IMR-90 (cell line): ENCODE data around the gene ACAP2. TPM values are rescaled to one million over a fixed set of nuclear protein-coding genes. Genes with fewer than 3 reads are reported as not detected.

Source experiments
- ATAC-seq: fragments of 200-7000 bp; cut with Tn5 transposase; 2 replicates; pipeline ENCODE4 v1.9.1; 2020; ENCODE audit warnings: low read depth, mild to moderate bottlenecking, moderate library complexity
- BruUV-seq: library from RNA; stranded (reverse); fragments of 400-500 nt; replicated peaks from 2 replicates; lab custom pipeline; 2021; lab: Mats Ljungman, UMichigan
- CTCF ChIA-PET: fragments of 300-600 bp; formaldehyde crosslinking; extraction: SDS; loops from one replicate; lab custom pipeline; 2021; ENCODE audit warnings: antibody characterized with exemption; lab: Yijun Ruan, JAX
- POLR2A ChIA-PET: fragments of 300-600 bp; sonication (Branson Sonifier 250); formaldehyde crosslinking; loops from one replicate; lab custom pipeline; 2022; ENCODE audit warnings: antibody characterized with exemption; ENCODE audit not compliant: unreplicated experiment; lab: Charles Lee
- DNase-seq: peaks from one replicate; pipeline ENCODE4 v3.0.0; 2013
- H2AFZ ChIP-seq: replicated peaks from 2 replicates; pipeline ENCODE3; 2013; ENCODE audit warnings: low read length, mild to moderate bottlenecking; ENCODE audit not compliant: poor library complexity
- H2AK5ac ChIP-seq: 2 replicates; pipeline ENCODE4 v1.6.1; 2013; ENCODE audit warnings: low read depth, low read length, inconsistent platforms
- H2AK9ac ChIP-seq: replicated peaks from 2 replicates; pipeline ENCODE3; 2013; ENCODE audit warnings: mild to moderate bottlenecking, low read depth, low read length, moderate library complexity; ENCODE audit not compliant: poor library complexity
- H2BK120ac ChIP-seq: 2 replicates; pipeline ENCODE4 v1.6.1; 2013; ENCODE audit warnings: low read depth, low read length, inconsistent platforms
- H2BK15ac ChIP-seq: 3 replicates; pipeline ENCODE4 v1.6.1; 2013; ENCODE audit warnings: low read depth, low read length, inconsistent platforms
- H2BK20ac ChIP-seq: 2 replicates; pipeline ENCODE4 v1.6.1; 2013; ENCODE audit warnings: low read depth, mild to moderate bottlenecking, inconsistent platforms, low read length, moderate library complexity
- H2BK5ac ChIP-seq: 2 replicates; pipeline ENCODE4 v1.6.1; 2013; ENCODE audit warnings: mild to moderate bottlenecking, low read depth, low read length, inconsistent platforms; ENCODE audit not compliant: poor library complexity, severe bottlenecking
- H3K14ac ChIP-seq: replicated peaks from 2 replicates; pipeline ENCODE4 v1.6.1; 2013; ENCODE audit warnings: low read depth, low read length, inconsistent platforms
- H3K18ac ChIP-seq: 2 replicates; pipeline ENCODE4 v1.6.1; 2013; ENCODE audit warnings: low read depth, low read length, control low read depth
- H3K23ac ChIP-seq: 2 replicates; pipeline ENCODE4 v1.6.1; 2013; ENCODE audit warnings: low read depth, low read length, inconsistent platforms
- H3K27ac ChIP-seq: 2 replicates; pipeline ENCODE4 v1.5.1; 2013; ENCODE audit warnings: mild to moderate bottlenecking, control low read depth, low read length; ENCODE audit not compliant: insufficient read depth
- H3K27me3 ChIP-seq: 2 replicates; pipeline ENCODE4 v1.6.1; 2013; ENCODE audit warnings: low read length; ENCODE audit not compliant: control insufficient read depth, insufficient read depth
- H3K36me3 ChIP-seq: 2 replicates; pipeline ENCODE4 v1.6.1; 2013; ENCODE audit warnings: low read length, mixed read lengths; ENCODE audit not compliant: control insufficient read depth, insufficient read depth
- H3K4ac ChIP-seq: 2 replicates; pipeline ENCODE4 v1.6.1; 2013; ENCODE audit warnings: low read depth, low read length, inconsistent platforms
- H3K4me1 ChIP-seq: 2 replicates; pipeline ENCODE4 v1.6.1; 2013; ENCODE audit warnings: low read length, mixed read lengths; ENCODE audit not compliant: control insufficient read depth, insufficient read depth
- H3K4me2 ChIP-seq: 2 replicates; pipeline ENCODE4 v1.6.1; 2013; ENCODE audit warnings: low read depth, mild to moderate bottlenecking, control low read depth, low read length, moderate library complexity
- H3K4me3 ChIP-seq: 2 replicates; pipeline ENCODE4 v1.5.1; 2013; ENCODE audit warnings: low read depth, mild to moderate bottlenecking, control low read depth, low read length, moderate library complexity; ENCODE audit not compliant: insufficient read depth
- H3K56ac ChIP-seq: 2 replicates; pipeline ENCODE4 v1.6.1; 2013; ENCODE audit warnings: low read length, inconsistent platforms; ENCODE audit not compliant: insufficient read depth; ENCODE audit errors: extremely low read depth
- H3K79me1 ChIP-seq, 2 experiments: 2 replicates each; pipeline ENCODE4 v1.6.1; 2013; ENCODE audit warnings: low read length in 2 of 2, inconsistent platforms in 1 of 2, low read depth in 1 of 2
- H3K9ac ChIP-seq: 2 replicates; pipeline ENCODE4 v1.6.1; 2013; ENCODE audit warnings: low read depth, low read length, control low read depth
- H3K9me1 ChIP-seq: 2 replicates; pipeline ENCODE4 v1.6.1; 2013; ENCODE audit warnings: low read length, inconsistent platforms; ENCODE audit not compliant: insufficient read depth
- H3K9me3 ChIP-seq: 2 replicates; pipeline ENCODE4 v1.6.1; 2013; ENCODE audit warnings: low read length; ENCODE audit not compliant: control insufficient read depth, insufficient read depth
- H4K20me1 ChIP-seq: 2 replicates; pipeline ENCODE4 v1.6.1; 2013; ENCODE audit warnings: low read length, inconsistent platforms; ENCODE audit not compliant: insufficient read depth
- H4K5ac ChIP-seq: 2 replicates; pipeline ENCODE4 v1.6.1; 2013; ENCODE audit warnings: mild to moderate bottlenecking, low read depth, low read length, control low read depth
- H4K8ac ChIP-seq, 2 experiments: 2 replicates each; pipeline ENCODE4 v1.6.1; 2013; ENCODE audit warnings: low read depth in 2 of 2, low read length in 2 of 2, control low read depth in 1 of 2, inconsistent platforms in 1 of 2
- H4K91ac ChIP-seq: 2 replicates; pipeline ENCODE4 v1.6.1; 2013; ENCODE audit warnings: low read depth, low read length, inconsistent platforms; ENCODE audit not compliant: insufficient read depth
- BHLHE40 ChIP-seq: fragments of 150-350 bp; IDR thresholded peaks from 2 replicates; pipeline ENCODE4 v1.6.1; 2016; ENCODE audit warnings: mild to moderate bottlenecking, low read depth, low read length
- CTCF ChIP-seq: conservative IDR thresholded peaks from 2 replicates; pipeline ENCODE4 v1.5.1; 2012; ENCODE audit warnings: mild to moderate bottlenecking, low read depth, low read length, improper control_type of control experiment
- FOS ChIP-seq: fragments of 150-350 bp; IDR thresholded peaks from 2 replicates; pipeline ENCODE4 v1.6.1; 2016; ENCODE audit warnings: low read depth, low read length
- NFE2L2 ChIP-seq: fragments of 150-350 bp; IDR thresholded peaks from 2 replicates; pipeline ENCODE4 v1.6.1; 2016; ENCODE audit warnings: low read depth, mild to moderate bottlenecking, low read length
- RCOR1 ChIP-seq: IDR thresholded peaks from 2 replicates; pipeline ENCODE4 v1.6.1; 2012; ENCODE audit warnings: mild to moderate bottlenecking, low read length, improper control_type of control experiment; ENCODE audit not compliant: insufficient replicate concordance
- WGBS, 2 experiments: methylation state at CpG; one replicate each; pipeline versions ENCODE4 v1.1.5 to v1.1.7; 2013; ENCODE audit warnings: missing lambda C conversion rate in 2 of 2; ENCODE audit not compliant: insufficient read length in 1 of 2; ENCODE audit errors: extremely low coverage in 2 of 2; 5-methylcytosine and 5-hydroxymethylcytosine counted together
- dilution Hi-C: fragments of 300-500 bp; cut with HindIII; formaldehyde crosslinking; loops from one replicate; pipeline ENCODE4 v1.14.3; 2018; ENCODE audit warnings: low sequenced_read_pairs; ENCODE audit not compliant: unreplicated experiment
- in situ Hi-C: fragments of 300-500 bp; cut with MboI; formaldehyde crosslinking; loops from 3 replicates; pipeline ENCODE4 v1.14.3; 2019; ENCODE audit warnings: low sequenced_read_pairs, inconsistent platforms, mixed read lengths
- intact Hi-C: fragments of 100-400 bp; cut with micrococcal nuclease; formaldehyde crosslinking; loops from 2 replicates; pipeline ENCODE4 v1.10.0; 2022
- polyA plus RNA-seq, 3 experiments: library from polyadenylated mRNA; depleted of rRNA; stranded (reverse); fragments of >200 nt; gene quantifications; 2 replicates each; pipeline ENCODE4 v1.2.3, GENCODE V29; 2012; ENCODE audit warnings: low replicate concordance in 1 of 3
- total RNA-seq: library from RNA; depleted of rRNA; stranded (reverse); fragments of >200 nt; gene quantifications from 2 replicates; pipeline ENCODE4 v1.2.3, GENCODE V29; 2012

Gene ACAP2
- total and polyA plus RNA-seq, 2 of the 4 experiments (the other 2 are of a cell fraction): 11.9 to 35.1 TPM

DNA sequence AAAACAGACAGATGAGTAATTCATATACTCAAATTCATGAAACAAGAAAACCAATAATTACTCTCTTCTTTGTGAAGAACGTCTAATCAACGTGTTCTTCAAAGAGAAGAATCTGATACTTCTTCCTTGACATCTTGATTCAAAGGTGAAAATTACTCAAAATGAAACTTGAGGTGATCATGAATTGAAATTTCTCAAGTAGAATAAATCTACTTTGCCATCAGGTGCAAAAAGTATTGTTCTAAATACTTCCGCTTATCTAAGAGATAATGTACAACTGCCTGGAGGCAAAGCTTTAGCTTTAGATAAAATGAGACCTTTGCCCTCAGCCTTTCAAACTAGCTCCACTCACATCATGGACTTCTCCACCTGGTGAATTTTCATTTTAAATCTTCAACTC is 158.0 kb downstream of the ACAP2 start:
- peaks cover 8% of the 10 kb centered on the region for H3K4me1 ChIP-seq
- dilution Hi-C loops (no loop called here), intact Hi-C loops (no loop called here), in situ Hi-C loops (no loop called here)
- H3K9ac ChIP-seq: no peak overlapping the region
- no peak overlapping the region for H3K4me3 ChIP-seq
- H3K18ac ChIP-seq: no peak overlapping the region
- H2BK5ac ChIP-seq: no peak overlapping the region
- TF ChIP-seq NFE2L2 (no peak), BHLHE40 (no peak), FOS (no peak), RCOR1 (no peak), CTCF (no peak)
- no peak for ATAC-seq
- no peak overlapping the region for H3K23ac ChIP-seq
- no peak overlapping the region for H3K56ac ChIP-seq
- no peaks in the 10 kb centered on the region for H3K27me3 ChIP-seq
- H3K4me2 ChIP-seq: no peak overlapping the region
- ChIA-PET CTCF (interaction anchor here (1.8 kb wide), 1 partner anchor 14 kb away, joined by 8 read pairs; the partner anchor contains the start of gene XXYLT1), POLR2A (no interaction called here)
- H4K5ac ChIP-seq: no peak overlapping the region
- no peak overlapping the region for H2BK15ac ChIP-seq
- H4K8ac ChIP-seq: no peak overlapping the region
- H2BK120ac ChIP-seq: no peak overlapping the region
- H3K36me3 ChIP-seq: peaks cover 15% of the 10 kb centered on the region
- no peak overlapping the region for H4K91ac ChIP-seq
- H3K27ac ChIP-seq: no peak overlapping the region
- no peak for DNase-seq
- H2BK20ac ChIP-seq: no peak overlapping the region
- WGBS, 2 experiments: no CpG with 5 or more reads among the region's 3 CpGs
- H3K9me1 ChIP-seq: peaks cover 7% of the 10 kb centered on the region
- H3K4ac ChIP-seq: no peak overlapping the region
- H3K9me3 ChIP-seq: no peaks in the 10 kb centered on the region
- no TSS peak for BruUV-seq
- H2AK9ac ChIP-seq: no peak overlapping the region
- H3K14ac ChIP-seq: no peak overlapping the region
- H4K20me1 ChIP-seq: no peaks in the 10 kb centered on the region; the same call in 1 of the 2 replicates
- H3K79me1 ChIP-seq: peaks cover 0 to 4% of the 10 kb centered on the region in 2 experiments; a peak in 1 of 4 replicates
- H2AK5ac ChIP-seq: no peak overlapping the region
- no peak overlapping the region for H2AFZ ChIP-seq
